Midbrain (tissue), 1 donor: Measurements from ENCODE around the gene MXD4.
"Not testable (repeated sequence)": the region's sequence is repeated elsewhere in the genome, so short reads cannot be mapped to it uniquely, and the experiment has no call there.

Experiments
- DNase-seq: peaks from one replicate; lab custom pipeline; 2025; lab: John Stamatoyannopoulos, UW

MXD4 gene

GRCh38 chr4:2220016-2220630 lies 41.8 kb downstream of the MXD4 start:
- DNase-seq, result peak; percentile 62

- no peak for DNase-seq
Observed at GRCh38 chr4:2219233-2219760, 42.6 kb downstream of the MXD4 start.

GRCh38 chr4:2218436-2218835 lies 43.5 kb downstream of the MXD4 start:
- DNase-seq, result no peak

GRCh38 chr4:2217726-2218125 lies 44.2 kb downstream of the MXD4 start:
- no peak for DNase-seq

GRCh38 chr4:2212831-2213230 lies 49.1 kb downstream of the MXD4 start:
- no peak for DNase-seq

- not testable (repeated sequence) for DNase-seq
Observed at GRCh38 chr4:2202789-2203188, 59.1 kb downstream of the MXD4 start.
